ENCODE measurements around the gene IFNL4.
"Not testable (repeated sequence)": the region's sequence is repeated elsewhere in the genome, so short reads cannot be mapped to it uniquely, and the experiment has no call there.

The IFNL4 gene

GRCh38 chr19:39254531-39255345, 6.1 kb upstream of the IFNL4 start:
- no peak for FAIRE-seq

- no peak for FAIRE-seq
Measured at GRCh38 chr19:39253374-39254149, 4.9 kb upstream of the IFNL4 start.

GRCh38 chr19:39252458-39252857, 3.8 kb upstream of the IFNL4 start:
- no peak for FAIRE-seq

GRCh38 chr19:39251846-39252245, 3.2 kb upstream of the IFNL4 start:
- no peak for FAIRE-seq

GRCh38 chr19:39251081-39251480, 2.4 kb upstream of the IFNL4 start:
- no peak for FAIRE-seq

- no peak for FAIRE-seq
Measured at GRCh38 chr19:39247701-39248664, 673 bp downstream of the IFNL4 start.

GRCh38 chr19:39246951-39247669, 1.5 kb downstream of the IFNL4 start:
- FAIRE-seq = no peak

- not testable (repeated sequence) for FAIRE-seq
Measured at GRCh38 chr19:39245166-39245565, 3.5 kb downstream of the IFNL4 start.

- FAIRE-seq = not testable (repeated sequence)
Measured at GRCh38 chr19:39244410-39245100, 4.1 kb downstream of the IFNL4 start, which contains the start of gene IFNL3. Gene IFNL3 (minus strand): TSS chr19:39245006. CDS start chr19:39244967, 39 bp downstream.

- not testable (repeated sequence) for FAIRE-seq
Measured at GRCh38 chr19:39243741-39244140, 4.9 kb downstream of the IFNL4 start.

GRCh38 chr19:39240421-39240820, 8.2 kb downstream of the IFNL4 start:
- FAIRE-seq = no peak

- FAIRE-seq = no peak
Measured at GRCh38 chr19:39238944-39239343, 9.7 kb downstream of the IFNL4 start.

GRCh38 chr19:39238209-39238608, 10.4 kb downstream of the IFNL4 start:
- no peak for FAIRE-seq

GRCh38 chr19:39237200-39238184, 11.2 kb downstream of the IFNL4 start:
- FAIRE-seq = no peak

- no peak for FAIRE-seq
Measured at GRCh38 chr19:39236527-39236926, 12.1 kb downstream of the IFNL4 start.

- FAIRE-seq = no peak
Measured at GRCh38 chr19:39232708-39233107, 15.9 kb downstream of the IFNL4 start.

GRCh38 chr19:39230096-39230764, 18.4 kb downstream of the IFNL4 start:
- no peak for FAIRE-seq

- FAIRE-seq = no peak
Measured at GRCh38 chr19:39224910-39225309, 23.7 kb downstream of the IFNL4 start.

- no peak for FAIRE-seq
Measured at GRCh38 chr19:39223703-39224279, 24.9 kb downstream of the IFNL4 start.
